Urinary bladder (tissue), 4 donors: Measurements from ENCODE around the gene UBXN4. TPM values are rescaled to one million over a fixed set of nuclear protein-coding genes. Genes with fewer than 3 reads are reported as not detected.
"Not testable (repeated sequence)": the region's sequence is repeated elsewhere in the genome, so short reads cannot be mapped to it uniquely, and the experiment has no call there.

ENCODE experiments used
- DNase-seq: peaks from one replicate; pipeline ENCODE4 v3.0.0-alpha.2; 2015; ENCODE audit errors: extremely low spot score
- H3K27ac ChIP-seq: one replicate; pipeline ENCODE4 v1.5.1; 2013; ENCODE audit warnings: low read depth, mild to moderate bottlenecking, moderate library complexity
- H3K36me3 ChIP-seq: one replicate; pipeline ENCODE4 v1.6.1; 2013; ENCODE audit warnings: mild to moderate bottlenecking, moderate library complexity; ENCODE audit not compliant: insufficient read depth
- H3K4me1 ChIP-seq: one replicate; pipeline ENCODE4 v1.6.1; 2013; ENCODE audit warnings: mild to moderate bottlenecking, moderate library complexity; ENCODE audit not compliant: insufficient read depth
- H3K4me3 ChIP-seq: one replicate; pipeline ENCODE4 v1.5.1; 2013; ENCODE audit warnings: low read depth, low read length
- WGBS: extraction: QIAGEN DNeasy Blood & Tissue Kit; methylation state at CpG from one replicate; pipeline ENCODE4 v1.1.7; 2013; 5-methylcytosine and 5-hydroxymethylcytosine counted together
- polyA plus RNA-seq: library from polyadenylated mRNA; stranded (reverse); fragments of 200-250 nt; gene quantifications from one replicate; pipeline ENCODE4 v1.2.3, GENCODE V29; 2013
- total RNA-seq: library from RNA; depleted of rRNA; stranded (reverse); fragments of >200 nt; gene quantifications from one replicate; pipeline ENCODE4 v1.2.3, GENCODE V29; 2014
- donor health status: healthy with polysubstance abuse.
- donor health status: healthy.

The UBXN4 gene
- total and polyA plus RNA-seq, 2 donors, result 46.6 to 107 TPM

DNA sequence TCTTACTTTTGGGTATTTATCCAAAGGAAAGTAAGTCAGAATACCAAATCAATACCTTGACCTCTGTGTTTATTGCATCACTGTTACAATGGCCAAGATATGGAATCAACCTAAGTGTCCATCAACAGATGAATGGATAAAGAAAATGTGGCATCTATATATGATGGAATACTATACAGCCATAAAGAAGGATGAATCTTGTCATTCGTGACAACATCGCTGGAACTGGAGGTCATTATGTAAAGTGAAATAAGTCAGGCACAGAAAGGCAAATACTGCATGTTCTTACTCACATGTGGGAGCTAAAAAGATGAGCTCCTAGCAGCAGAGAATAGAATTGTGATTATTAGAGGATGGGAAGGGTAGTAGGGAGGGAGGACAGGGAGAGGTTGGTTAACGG, 60.7 kb downstream of the UBXN4 start:
- WGBS, result 66% methylated on average over 3 of the region's 3 CpGs
- no peak for DNase-seq
- no peak overlapping the region for H3K27ac ChIP-seq

DNA sequence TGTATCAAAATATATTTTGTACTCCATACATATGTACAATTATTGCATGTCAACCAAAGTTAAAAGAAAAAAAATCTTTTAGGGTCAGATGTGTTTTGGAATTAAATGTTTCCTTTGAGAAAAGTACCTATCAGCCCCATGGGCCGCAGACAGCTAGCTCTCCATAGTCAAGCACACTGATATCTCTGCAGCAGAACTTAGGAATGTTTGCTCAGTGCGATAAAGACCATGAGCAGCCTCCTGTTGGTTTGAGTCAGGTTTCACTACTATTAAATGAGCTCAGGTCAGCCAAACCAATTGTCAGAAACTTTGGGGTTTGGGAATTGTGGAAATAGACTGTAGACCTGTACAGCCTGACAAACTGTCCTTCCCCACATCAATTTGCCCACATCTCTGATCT, 61.6 kb downstream of the UBXN4 start:
- Histone ChIP-seq H3K4me1 (no peaks in the 10 kb centered on the region), H3K4me3 (no peak overlapping the region), H3K36me3 (no peaks in the 10 kb centered on the region), H3K27ac (no peak overlapping the region)
- no peak for DNase-seq
- WGBS, result 79% methylated on average over 2 of the region's 2 CpGs

More for the DNA sequence above, 60.7 kb downstream of the UBXN4 start:
- Histone ChIP-seq H3K4me1 (no peaks in the 10 kb centered on the region), H3K4me3 (no peak overlapping the region), H3K36me3 (no peaks in the 10 kb centered on the region)

GRCh38 chr2:135807874-135808273, 66.2 kb downstream of the UBXN4 start:
- DNase-seq, H3K36me3 ChIP-seq, H3K4me3 ChIP-seq, H3K4me1 ChIP-seq, H3K27ac ChIP-seq: not testable (repeated sequence)
- WGBS, result 90% methylated on average over 3 of the region's 3 CpGs

DNA sequence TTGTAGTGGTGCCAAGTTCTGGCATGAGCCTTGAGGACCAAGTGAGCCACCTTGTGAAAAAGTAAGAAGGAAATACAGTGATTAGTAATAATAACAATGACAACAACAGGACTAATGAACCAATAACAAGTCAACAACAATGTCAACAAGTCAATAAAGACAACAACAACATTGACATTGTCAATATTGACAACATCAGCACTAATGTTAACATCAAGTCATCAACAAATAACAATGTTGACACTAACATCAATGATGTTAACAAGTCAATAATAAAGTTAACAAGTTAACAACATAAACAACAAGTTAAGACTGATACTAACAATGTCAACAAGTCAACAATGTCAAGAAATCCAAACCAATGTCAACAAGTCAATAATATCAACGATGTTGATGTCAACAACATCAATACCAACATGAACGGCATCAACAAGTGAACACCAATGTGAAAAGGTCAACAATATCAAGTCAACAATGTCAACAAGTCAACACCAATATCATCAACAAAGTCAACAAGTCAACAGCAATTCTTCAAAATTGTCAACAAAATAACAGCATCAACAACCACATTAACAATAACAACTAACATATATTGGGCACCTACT, 71.4 kb downstream of the UBXN4 start:
- 80% methylated on average over 2 of the region's 2 CpGs for WGBS

GRCh38 chr2:135815269-135815668, 73.6 kb downstream of the UBXN4 start:
- H3K27ac ChIP-seq, result no peak overlapping the region

More for the DNA sequence above, 71.4 kb downstream of the UBXN4 start:
- Histone ChIP-seq H3K4me1 (no peaks in the 10 kb centered on the region), H3K4me3 (no peak overlapping the region), H3K36me3 (no peaks in the 10 kb centered on the region), H3K27ac (no peak overlapping the region)
- DNase-seq, result no peak

DNA sequence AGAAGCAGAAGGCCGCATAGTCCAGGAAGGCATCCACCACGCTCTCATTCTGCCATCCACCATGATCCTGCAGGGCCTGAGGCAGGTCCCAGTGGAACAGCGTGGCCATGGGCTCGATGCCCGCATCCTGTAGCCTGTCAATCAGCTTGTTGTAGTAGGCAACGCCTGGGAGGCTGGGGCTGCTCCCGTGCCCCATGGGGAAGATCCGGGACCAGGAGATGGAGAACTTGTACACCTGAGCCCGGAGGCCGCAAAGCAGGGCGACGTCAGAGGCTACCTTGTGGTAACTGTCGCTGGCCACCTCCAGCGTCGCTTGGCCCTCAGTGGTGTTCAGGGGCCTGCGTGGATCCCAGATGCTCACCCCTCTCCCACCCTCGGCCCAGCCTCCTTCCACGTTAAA, 75.8 kb downstream of the UBXN4 start:
- WGBS, result 90% methylated on average over 18 of the region's 18 CpGs
- no peak overlapping the region for H3K4me3 ChIP-seq
- no peaks in the 10 kb centered on the region for H3K4me1 ChIP-seq
- H3K27ac ChIP-seq, result no peak overlapping the region
- no peak for DNase-seq
- H3K36me3 ChIP-seq, result no peaks in the 10 kb centered on the region

More at GRCh38 chr2:135815269-135815668, 73.6 kb downstream of the UBXN4 start:
- Histone ChIP-seq H3K4me1 (no peaks in the 10 kb centered on the region), H3K4me3 (no peak overlapping the region), H3K36me3 (no peaks in the 10 kb centered on the region)
- no peak for DNase-seq
- WGBS, result 66% methylated on average over 3 of the region's 3 CpGs

GRCh38 chr2:135817951-135818350, 76.3 kb downstream of the UBXN4 start:
- WGBS, result 70% methylated on average over 4 of the region's 4 CpGs
- H3K27ac ChIP-seq, result no peak overlapping the region
- no peaks in the 10 kb centered on the region for H3K4me1 ChIP-seq
- H3K4me3 ChIP-seq, result no peak overlapping the region
- no peak for DNase-seq
- H3K36me3 ChIP-seq, result no peaks in the 10 kb centered on the region

DNA sequence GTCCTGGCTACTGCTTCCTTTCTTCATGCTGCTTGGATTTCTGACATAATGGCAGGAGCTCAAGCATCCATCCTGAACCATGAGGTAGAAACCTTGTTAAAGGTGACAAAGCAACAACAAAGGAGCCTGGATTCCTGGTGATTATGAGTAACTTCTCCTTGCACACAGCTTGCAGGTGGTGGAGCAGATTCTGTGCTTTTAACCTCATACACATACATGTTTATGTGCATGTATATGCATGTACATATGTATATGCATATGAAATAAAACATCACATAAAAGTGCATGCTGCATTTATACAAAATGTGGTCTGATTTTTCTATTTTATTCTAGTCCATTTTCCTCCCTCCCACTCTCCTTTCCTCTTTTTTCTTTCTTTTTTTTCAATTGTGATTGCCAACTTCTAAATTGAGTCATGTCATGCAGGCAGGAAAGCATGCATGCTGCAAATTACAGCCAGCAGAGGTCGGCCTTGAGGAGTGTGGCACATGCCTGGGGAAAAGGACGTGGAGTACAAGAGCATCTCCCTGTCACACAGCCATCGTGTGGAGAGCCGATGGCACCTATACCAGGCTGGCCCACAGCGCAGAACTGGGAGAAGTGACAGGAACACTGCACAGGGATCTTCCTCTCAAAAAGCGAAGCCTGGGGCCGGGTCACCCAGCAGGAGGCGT, 77.4 kb downstream of the UBXN4 start:
- Histone ChIP-seq H3K4me3 (no peak overlapping the region), H3K36me3 (no peaks in the 10 kb centered on the region), H3K27ac (no peak overlapping the region), H3K4me1 (no peaks in the 10 kb centered on the region)
- WGBS, result 71% methylated on average over 8 of the region's 8 CpGs
- no peak for DNase-seq

GRCh38 chr2:135820003-135820618, 78.5 kb downstream of the UBXN4 start:
- Histone ChIP-seq H3K27ac (no peak overlapping the region), H3K4me1 (no peaks in the 10 kb centered on the region), H3K4me3 (no peak overlapping the region), H3K36me3 (no peaks in the 10 kb centered on the region)
- WGBS, result 49% methylated on average over 9 of the region's 9 CpGs
- no peak for DNase-seq

DNA sequence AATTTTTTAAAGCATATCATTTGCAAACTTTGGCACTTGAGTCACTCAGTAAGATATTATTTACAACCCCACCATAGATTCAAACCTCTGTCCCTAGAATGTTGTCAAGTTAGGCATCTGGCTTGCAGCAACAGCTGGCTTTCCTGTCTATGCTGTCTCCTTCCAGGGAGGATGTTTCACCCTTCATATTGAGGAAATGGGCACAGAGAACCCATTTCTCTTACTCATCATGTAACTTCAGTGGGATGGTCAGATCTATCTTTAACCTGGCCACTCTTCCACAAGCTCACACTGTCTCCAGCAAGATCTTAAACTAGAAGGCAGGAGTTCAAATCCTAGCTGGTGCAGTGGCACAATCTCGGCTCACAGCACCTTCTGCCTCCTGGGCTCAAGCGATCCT, 79.5 kb downstream of the UBXN4 start:
- H3K4me1 ChIP-seq, result no peaks in the 10 kb centered on the region
- no peak overlapping the region for H3K4me3 ChIP-seq
- 95% methylated on average over 2 of the region's 2 CpGs for WGBS
- no peaks in the 10 kb centered on the region for H3K36me3 ChIP-seq
- DNase-seq, result no peak
- no peak overlapping the region for H3K27ac ChIP-seq

- 87% methylated on average over 1 of the region's 1 CpG for WGBS
- H3K4me1 ChIP-seq, result no peaks in the 10 kb centered on the region
These were observed 81.2 kb downstream of the UBXN4 start for GRCh38 chr2:135822855-135823254.

GRCh38 chr2:135825131-135825530, 83.5 kb downstream of the UBXN4 start:
- no peak overlapping the region for H3K27ac ChIP-seq
- H3K4me1 ChIP-seq, result no peaks in the 10 kb centered on the region
- 77% methylated on average over 9 of the region's 9 CpGs for WGBS
- no peak for DNase-seq
- H3K36me3 ChIP-seq, result no peaks in the 10 kb centered on the region
- no peak overlapping the region for H3K4me3 ChIP-seq

More at GRCh38 chr2:135822855-135823254, 81.2 kb downstream of the UBXN4 start:
- Histone ChIP-seq H3K36me3 (no peaks in the 10 kb centered on the region), H3K27ac (no peak overlapping the region), H3K4me3 (no peak overlapping the region)
- no peak for DNase-seq

GRCh38 chr2:135825550-135826176, 84.0 kb downstream of the UBXN4 start:
- Histone ChIP-seq H3K27ac (no peak overlapping the region), H3K4me1 (no peaks in the 10 kb centered on the region), H3K4me3 (no peak overlapping the region), H3K36me3 (no peaks in the 10 kb centered on the region)
- DNase-seq, result no peak
- 48% methylated on average over 11 of the region's 11 CpGs for WGBS

DNA sequence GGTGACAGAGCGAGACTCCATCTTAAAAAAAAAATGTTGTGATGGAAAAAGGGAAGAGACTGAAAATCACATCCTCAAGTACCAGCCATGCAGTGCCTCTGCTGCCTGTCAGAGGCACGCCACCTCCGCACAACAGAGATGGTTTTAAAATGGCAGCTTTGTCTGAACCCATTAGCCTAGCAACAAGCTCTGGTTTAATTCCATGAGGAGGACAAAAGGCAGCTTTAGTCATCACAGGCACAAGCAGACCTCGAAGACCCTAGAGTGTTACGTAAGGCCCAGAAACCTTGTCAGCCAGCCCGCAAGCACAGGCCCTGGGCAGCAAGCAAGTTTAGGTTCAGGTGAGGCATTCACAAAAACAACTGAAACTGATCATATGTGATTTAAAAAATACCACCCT, 84.9 kb downstream of the UBXN4 start:
- WGBS, result 90% methylated on average over 6 of the region's 6 CpGs
- no peak overlapping the region for H3K4me3 ChIP-seq
- no peaks in the 10 kb centered on the region for H3K36me3 ChIP-seq
- H3K27ac ChIP-seq, result no peak overlapping the region
- no peaks in the 10 kb centered on the region for H3K4me1 ChIP-seq
- no peak for DNase-seq
